ENCODE results near the gene KRT7.

Gene KRT7

DNA sequence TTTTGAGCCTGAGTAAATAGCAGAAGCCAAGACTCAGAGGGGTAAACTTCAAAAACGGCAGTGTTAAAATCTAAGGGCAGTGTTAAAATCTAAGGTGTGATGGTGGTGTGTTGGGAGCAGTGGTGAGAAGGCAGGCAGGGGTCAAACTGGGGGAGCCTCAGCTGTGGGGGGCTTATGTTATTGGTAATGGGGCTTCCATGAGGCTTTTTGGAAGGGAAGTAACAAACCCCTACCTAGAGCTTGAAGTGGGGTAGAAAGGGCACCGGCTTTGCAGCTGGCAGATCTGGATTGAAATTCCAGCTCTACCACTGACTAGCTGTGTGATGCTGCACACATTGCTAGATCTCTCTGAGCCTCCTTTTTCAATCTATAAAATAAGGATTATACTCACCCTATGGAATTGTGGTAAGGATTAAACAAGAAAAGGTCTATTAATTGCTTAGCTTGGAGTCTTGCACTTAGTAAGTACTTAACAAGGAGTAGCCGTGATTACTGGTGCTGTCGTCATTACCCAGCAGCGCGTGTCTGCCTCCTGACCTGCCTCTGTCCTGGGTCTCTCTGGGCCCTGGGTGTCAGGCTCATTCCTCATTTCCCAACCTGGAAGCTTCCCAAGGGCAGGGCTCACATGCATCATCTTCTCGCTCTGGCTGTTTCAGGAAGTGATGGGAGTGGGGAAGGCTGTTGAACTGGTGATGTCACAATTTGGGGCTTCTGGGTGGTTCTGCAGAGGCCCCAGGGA lies 22.7 kb upstream of the KRT7 start:
- TF ChIP-seq POLR2AphosphoS5 (IDR thresholded peaks at IDR 0.05; ENCODE audit: low read depth, low read length) = no peak
- no peak for TF ChIP-seq SPI1 (IDR thresholded peaks at IDR 0.05; ENCODE audit: low read depth, low read length)
- TF ChIP-seq POLR2A (IDR thresholded peaks at IDR 0.05; ENCODE audit: low read depth, low read length) = no peak
- no peak for TF ChIP-seq PAX5 (IDR thresholded peaks at IDR 0.05; ENCODE audit: insufficient read depth, low read length, severe bottlenecking)
- no peak for TF ChIP-seq POU2F2 (IDR thresholded peaks at IDR 0.05; ENCODE audit: low read depth, low read length)
- TF ChIP-seq TAF1 (IDR thresholded peaks at IDR 0.05; ENCODE audit: low read depth, low read length) = no peak
- FAIRE-seq (no peak), DNase-seq (ENCODE audit: insufficient read length, low spot score) (no peak)

DNA sequence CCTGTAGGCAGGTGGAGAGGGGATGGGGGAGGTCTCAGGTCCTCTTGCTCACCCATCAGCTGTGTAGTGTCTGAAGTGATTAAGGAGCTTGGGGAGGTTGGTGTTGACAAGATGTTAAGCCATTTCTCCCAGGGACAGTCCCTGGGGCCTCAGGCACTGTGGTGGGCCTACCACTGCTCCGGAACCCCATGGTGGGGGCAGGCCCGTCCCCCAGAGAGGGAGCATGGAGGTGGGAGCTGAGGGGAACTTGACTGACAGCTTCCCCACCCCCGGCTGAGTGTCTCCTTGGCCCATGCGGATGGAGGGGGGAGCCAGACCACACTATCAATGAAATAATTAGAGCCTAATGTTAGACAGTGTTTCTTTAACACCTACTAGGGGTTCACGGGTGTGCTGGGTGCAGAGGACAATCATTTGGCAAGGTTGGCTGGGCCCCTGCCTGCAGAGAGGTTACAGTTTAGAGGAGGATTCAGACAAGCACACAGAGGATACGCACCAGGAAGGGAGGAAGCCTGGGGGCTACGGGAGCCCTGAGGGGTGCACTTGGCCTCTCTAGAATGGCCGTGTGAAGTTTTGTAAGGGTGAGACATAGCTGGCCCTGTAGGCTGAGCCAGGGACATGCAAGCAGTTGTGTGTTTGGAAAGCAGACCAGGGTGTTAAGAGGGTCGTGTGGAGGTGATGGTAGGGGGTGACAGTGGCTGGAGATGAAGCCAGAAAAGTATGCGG lies 22.0 kb upstream of the KRT7 start:
- TF ChIP-seq PAX5 (IDR thresholded peaks at IDR 0.05; ENCODE audit: insufficient read depth, low read length, severe bottlenecking) = no peak
- no peak for TF ChIP-seq SPI1 (IDR thresholded peaks at IDR 0.05; ENCODE audit: low read depth, low read length)
- FAIRE-seq = no peak
- DNase-seq (ENCODE audit: insufficient read length, low spot score) = no peak

GRCh38 chr12:52211716-52212585 lies 21.1 kb upstream of the KRT7 start:
- DNase-seq (ENCODE audit: insufficient read length, low spot score) (no peak), FAIRE-seq (no peak)
- TF ChIP-seq PAX5 (IDR thresholded peaks at IDR 0.05; ENCODE audit: insufficient read depth, low read length, severe bottlenecking) = no peak
- TF ChIP-seq SPI1 (IDR thresholded peaks at IDR 0.05; ENCODE audit: low read depth, low read length) = no peak
- no peak for TF ChIP-seq POLR2AphosphoS5 (IDR thresholded peaks at IDR 0.05; ENCODE audit: low read depth, low read length)
- TF ChIP-seq TAF1 (IDR thresholded peaks at IDR 0.05; ENCODE audit: low read depth, low read length) = no peak
- TF ChIP-seq POLR2A (IDR thresholded peaks at IDR 0.05; ENCODE audit: low read depth, low read length) = no peak
- no peak for TF ChIP-seq POU2F2 (IDR thresholded peaks at IDR 0.05; ENCODE audit: low read depth, low read length)

- TF ChIP-seq POU2F2 (IDR thresholded peaks at IDR 0.05; ENCODE audit: low read depth, low read length) = no peak
- no peak for TF ChIP-seq POLR2A (IDR thresholded peaks at IDR 0.05; ENCODE audit: low read depth, low read length)
- TF ChIP-seq TAF1 (IDR thresholded peaks at IDR 0.05; ENCODE audit: low read depth, low read length) = no peak
- TF ChIP-seq PAX5 (IDR thresholded peaks at IDR 0.05; ENCODE audit: insufficient read depth, low read length, severe bottlenecking) = no peak
- no peak for TF ChIP-seq POLR2AphosphoS5 (IDR thresholded peaks at IDR 0.05; ENCODE audit: low read depth, low read length)
- TF ChIP-seq SPI1 (IDR thresholded peaks at IDR 0.05; ENCODE audit: low read depth, low read length) = no peak
- FAIRE-seq (no peak), DNase-seq (ENCODE audit: insufficient read length, low spot score) (no peak)
Measured at GRCh38 chr12:52212701-52213563, 20.1 kb upstream of the KRT7 start.

DNA sequence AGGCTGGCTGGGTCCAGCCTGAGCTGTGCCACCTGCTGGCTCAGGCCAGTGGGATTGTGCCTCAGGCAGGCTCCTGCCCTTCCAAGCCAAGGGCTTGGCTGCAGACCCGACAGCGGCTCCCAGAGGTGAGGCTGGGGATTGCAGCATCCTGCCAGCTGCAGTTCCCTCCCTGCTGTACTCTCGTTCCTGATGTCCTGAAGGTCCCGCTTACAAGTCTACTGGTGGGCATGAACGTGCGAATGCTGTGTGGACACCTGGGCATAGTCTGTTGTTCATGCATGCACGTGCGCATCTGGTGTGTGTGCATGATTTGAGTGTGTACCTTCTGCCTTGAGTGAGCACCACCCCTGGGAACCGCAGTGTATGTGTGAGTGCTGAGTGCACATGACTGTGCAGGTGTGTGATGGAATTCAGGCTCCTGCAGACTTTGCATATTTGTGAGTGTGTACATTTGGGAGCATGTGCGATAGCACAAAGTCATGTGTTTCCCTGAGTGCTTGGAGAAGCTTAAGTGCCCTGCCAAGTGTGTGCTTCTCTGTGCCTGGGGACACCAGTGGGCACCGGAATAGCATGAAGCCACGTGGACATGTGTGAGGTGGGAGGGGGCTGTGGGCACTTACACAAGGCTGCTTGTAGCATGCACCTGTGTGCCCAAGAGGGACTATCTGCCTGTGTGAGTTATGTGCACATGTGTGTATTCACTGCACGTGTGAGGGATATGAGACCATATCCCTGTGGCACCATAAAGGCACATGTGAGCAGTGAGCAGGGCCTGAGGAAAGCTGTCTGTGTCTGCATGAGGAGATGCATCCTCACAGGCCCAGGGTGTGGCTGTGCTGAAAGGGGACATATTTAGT lies 19.3 kb upstream of the KRT7 start:
- peak; percentile 88 for FAIRE-seq
- DNase-seq (ENCODE audit: insufficient read length, low spot score) = peak; percentile 66
- TF ChIP-seq PAX5 (IDR thresholded peaks at IDR 0.05; ENCODE audit: insufficient read depth, low read length, severe bottlenecking) (no peak), POLR2A (IDR thresholded peaks at IDR 0.05; ENCODE audit: low read depth, low read length) (no peak), TAF1 (IDR thresholded peaks at IDR 0.05; ENCODE audit: low read depth, low read length) (no peak), POU2F2 (IDR thresholded peaks at IDR 0.05; ENCODE audit: low read depth, low read length) (no peak), POLR2AphosphoS5 (IDR thresholded peaks at IDR 0.05; ENCODE audit: low read depth, low read length) (no peak), SPI1 (IDR thresholded peaks at IDR 0.05; ENCODE audit: low read depth, low read length) (no peak)

DNA sequence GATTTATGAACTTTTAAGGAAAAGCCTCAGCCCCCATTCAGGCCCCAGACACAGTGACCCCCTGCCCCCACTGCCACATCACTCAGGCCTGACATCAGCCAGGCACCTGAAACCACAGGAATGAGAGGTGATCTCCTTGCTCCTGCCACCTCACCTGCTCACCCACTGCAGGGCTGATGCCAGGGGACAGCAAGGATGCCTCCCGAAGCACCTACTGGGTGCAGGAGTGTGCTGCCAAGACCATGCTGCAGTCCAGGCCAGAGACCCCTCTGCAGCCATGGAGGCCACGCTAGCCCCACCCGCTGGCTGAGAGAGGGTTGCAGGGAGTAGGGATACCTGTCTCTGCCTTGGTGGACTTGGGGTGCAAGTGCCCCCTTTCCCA lies 18.6 kb upstream of the KRT7 start:
- TF ChIP-seq POLR2AphosphoS5 (IDR thresholded peaks at IDR 0.05; ENCODE audit: low read depth, low read length) (no peak), PAX5 (IDR thresholded peaks at IDR 0.05; ENCODE audit: insufficient read depth, low read length, severe bottlenecking) (no peak), SPI1 (IDR thresholded peaks at IDR 0.05; ENCODE audit: low read depth, low read length) (no peak), POLR2A (IDR thresholded peaks at IDR 0.05; ENCODE audit: low read depth, low read length) (no peak), POU2F2 (IDR thresholded peaks at IDR 0.05; ENCODE audit: low read depth, low read length) (no peak), TAF1 (IDR thresholded peaks at IDR 0.05; ENCODE audit: low read depth, low read length) (no peak)
- no peak for DNase-seq (ENCODE audit: insufficient read length, low spot score)
- FAIRE-seq = no peak

DNA sequence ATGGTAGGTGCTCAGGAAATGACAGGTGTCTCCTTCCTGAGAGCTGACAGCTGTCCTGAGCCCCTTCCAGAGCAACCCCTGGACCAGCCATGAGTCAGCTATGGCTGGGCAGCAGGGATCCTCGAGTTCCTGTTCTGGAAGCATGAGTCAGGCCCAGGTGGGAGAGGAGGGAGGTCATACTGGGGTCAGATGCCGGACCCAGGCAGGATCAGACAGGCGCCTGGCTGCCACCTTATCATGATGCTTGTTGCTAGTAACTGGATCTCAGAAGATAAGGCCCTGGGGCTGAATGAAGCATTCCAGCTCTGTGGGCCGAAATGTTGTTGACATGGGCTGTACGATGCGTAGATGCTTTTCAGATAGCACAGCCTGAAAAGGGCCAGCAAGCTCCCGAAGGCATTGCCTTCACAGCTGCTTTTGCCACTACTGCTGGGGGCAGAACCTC lies 17.4 kb upstream of the KRT7 start:
- no peak for FAIRE-seq
- TF ChIP-seq TAF1 (IDR thresholded peaks at IDR 0.05; ENCODE audit: low read depth, low read length) (no peak), POLR2A (IDR thresholded peaks at IDR 0.05; ENCODE audit: low read depth, low read length) (no peak), SPI1 (IDR thresholded peaks at IDR 0.05; ENCODE audit: low read depth, low read length) (no peak), POLR2AphosphoS5 (IDR thresholded peaks at IDR 0.05; ENCODE audit: low read depth, low read length) (no peak), POU2F2 (IDR thresholded peaks at IDR 0.05; ENCODE audit: low read depth, low read length) (no peak), PAX5 (IDR thresholded peaks at IDR 0.05; ENCODE audit: insufficient read depth, low read length, severe bottlenecking) (no peak)
- DNase-seq (ENCODE audit: insufficient read length, low spot score) = no peak

- DNase-seq (ENCODE audit: insufficient read length, low spot score) = no peak
- TF ChIP-seq POU2F2 (IDR thresholded peaks at IDR 0.05; ENCODE audit: low read depth, low read length) = no peak
- TF ChIP-seq PAX5 (IDR thresholded peaks at IDR 0.05; ENCODE audit: insufficient read depth, low read length, severe bottlenecking) = no peak
- no peak for TF ChIP-seq POLR2AphosphoS5 (IDR thresholded peaks at IDR 0.05; ENCODE audit: low read depth, low read length)
- TF ChIP-seq TAF1 (IDR thresholded peaks at IDR 0.05; ENCODE audit: low read depth, low read length) = no peak
- TF ChIP-seq SPI1 (IDR thresholded peaks at IDR 0.05; ENCODE audit: low read depth, low read length) = no peak
- no peak for TF ChIP-seq POLR2A (IDR thresholded peaks at IDR 0.05; ENCODE audit: low read depth, low read length)
- FAIRE-seq = no peak
Measured at GRCh38 chr12:52216100-52216499, 16.9 kb upstream of the KRT7 start.
